Sigmoid colon (tissue), 7 donors: ENCODE measurements around the gene ARID3C. TPM values are rescaled to one million over a fixed set of nuclear protein-coding genes. Genes with fewer than 3 reads are reported as not detected.
A peak's percentile ranks its signal among the peaks of the same experiment; 100 is the strongest.

Experiments used
- DNase-seq: peaks from one replicate; pipeline ENCODE4 v3.0.0-alpha.2; 2019
- H3K27ac ChIP-seq, 4 donors: fragments of 200-600 bp; sonication (generic); one replicate each; pipeline ENCODE4 v1.5.1; 2016 to 2019; ENCODE audit warnings: mild to moderate bottlenecking in 1 of 4
- H3K27me3 ChIP-seq, 3 donors: fragments of 200-600 bp; sonication (generic); one replicate each; pipeline ENCODE4 v1.5.1; 2019; ENCODE audit warnings: mild to moderate bottlenecking in 1 of 3
- H3K36me3 ChIP-seq, 4 donors: fragments of 200-600 bp; sonication (generic); one replicate each; pipeline ENCODE4 v1.5.1; 2016 to 2019
- H3K4me1 ChIP-seq, 4 donors: fragments of 200-600 bp; sonication (generic); one replicate each; pipeline ENCODE4 v1.5.1; 2017 to 2019
- H3K4me3 ChIP-seq, 4 donors: fragments of 200-600 bp; sonication (generic); one replicate each; pipeline ENCODE4 v1.5.1; 2017 to 2019; ENCODE audit warnings: mild to moderate bottlenecking in 2 of 4, moderate library complexity in 1 of 4
- H3K9me3 ChIP-seq, 4 donors: fragments of 200-600 bp in 3 of 4; sonication (generic) in 3 of 4; one replicate each; pipeline versions ENCODE4 v1.5.1 to v1.6.1; 2013 to 2019
- EP300 ChIP-seq, 4 donors: sonication (generic); formaldehyde crosslinking; IDR thresholded peaks; one replicate each; pipeline ENCODE4 v1.6.1; 2017; ENCODE audit warnings: antibody characterized with exemption in 4 of 4
- POLR2A ChIP-seq, 2 donors: fragments of 450-650 bp; IDR thresholded peaks; one replicate each; pipeline ENCODE4 v1.6.1; 2016; ENCODE audit warnings: antibody characterized with exemption in 2 of 2, mild to moderate bottlenecking in 2 of 2, moderate library complexity in 2 of 2
- POLR2AphosphoS5 ChIP-seq, 4 donors: sonication (generic); formaldehyde crosslinking; IDR thresholded peaks; one replicate each; pipeline ENCODE4 v1.6.1; 2017; ENCODE audit warnings: antibody characterized with exemption in 4 of 4
- WGBS, 2 donors: extraction: QIAGEN DNeasy Blood & Tissue Kit; methylation state at CpG; one replicate each; pipeline ENCODE4 v1.1.7; 2013; 5-methylcytosine and 5-hydroxymethylcytosine counted together
- intact Hi-C: fragments of 100-400 bp; cut with DNase I; formaldehyde crosslinking; loops from one replicate; pipeline ENCODE4 v1.15.1; 2023
- polyA plus RNA-seq, 3 donors: library from polyadenylated mRNA; stranded (reverse); fragments of 200-250 nt; gene quantifications; one replicate each; pipeline ENCODE4 v1.2.3, GENCODE V29; 2013
- total RNA-seq, 4 donors: library from RNA; depleted of rRNA; stranded (reverse); fragments of >200 nt; gene quantifications; one replicate each; pipeline ENCODE4 v1.1.0, GENCODE V29; 2016
- TF ChIP-seq, protein P1 (sequence below), 4 experiments: fragments of 450-650 bp in 3 of 4; fragments of 200-600 bp in 1 of 4; IDR thresholded peaks; one replicate each; pipeline ENCODE4 v1.5.1; 2016 to 2019; ENCODE audit warnings: antibody characterized with exemption in 4 of 4, mild to moderate bottlenecking in 3 of 4, moderate library complexity in 2 of 4
- donor health status: healthy with polysubstance abuse.
- donor health status: Bipolar disorder and iron deficiency.
- donor health status: healthy.

The ARID3C gene
- total and polyA plus RNA-seq, 7 donors = 0.06 TPM; not detected in 6

DNA sequence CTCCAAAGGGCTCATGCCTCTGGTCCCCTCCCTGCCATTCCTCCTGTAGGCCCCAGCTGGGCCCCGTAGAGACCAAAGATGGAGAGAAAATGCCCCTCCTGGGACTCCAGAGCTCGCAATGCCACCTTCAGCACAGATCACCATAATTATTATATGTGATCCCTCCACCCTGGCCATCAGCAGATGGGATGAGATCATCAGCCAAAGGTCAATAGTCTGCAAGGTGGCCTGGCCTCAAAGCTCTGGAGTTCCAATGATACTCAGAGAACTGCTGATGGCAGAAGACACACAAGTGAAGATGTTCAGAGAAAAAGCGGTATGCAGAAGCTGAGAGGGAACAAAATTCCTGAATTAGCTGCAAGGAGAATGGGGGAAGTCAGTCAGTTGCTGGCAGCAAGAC lies 22.0 kb downstream of the ARID3C start:
- no peaks in the 10 kb centered on the region for H3K27me3 ChIP-seq
- TF ChIP-seq, protein P1, sequence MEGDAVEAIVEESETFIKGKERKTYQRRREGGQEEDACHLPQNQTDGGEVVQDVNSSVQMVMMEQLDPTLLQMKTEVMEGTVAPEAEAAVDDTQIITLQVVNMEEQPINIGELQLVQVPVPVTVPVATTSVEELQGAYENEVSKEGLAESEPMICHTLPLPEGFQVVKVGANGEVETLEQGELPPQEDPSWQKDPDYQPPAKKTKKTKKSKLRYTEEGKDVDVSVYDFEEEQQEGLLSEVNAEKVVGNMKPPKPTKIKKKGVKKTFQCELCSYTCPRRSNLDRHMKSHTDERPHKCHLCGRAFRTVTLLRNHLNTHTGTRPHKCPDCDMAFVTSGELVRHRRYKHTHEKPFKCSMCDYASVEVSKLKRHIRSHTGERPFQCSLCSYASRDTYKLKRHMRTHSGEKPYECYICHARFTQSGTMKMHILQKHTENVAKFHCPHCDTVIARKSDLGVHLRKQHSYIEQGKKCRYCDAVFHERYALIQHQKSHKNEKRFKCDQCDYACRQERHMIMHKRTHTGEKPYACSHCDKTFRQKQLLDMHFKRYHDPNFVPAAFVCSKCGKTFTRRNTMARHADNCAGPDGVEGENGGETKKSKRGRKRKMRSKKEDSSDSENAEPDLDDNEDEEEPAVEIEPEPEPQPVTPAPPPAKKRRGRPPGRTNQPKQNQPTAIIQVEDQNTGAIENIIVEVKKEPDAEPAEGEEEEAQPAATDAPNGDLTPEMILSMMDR (IDR thresholded peaks at IDR 0.05) = no peak
- TF ChIP-seq EP300 (IDR thresholded peaks at IDR 0.05) (no peak), POLR2A (IDR thresholded peaks at IDR 0.05) (no peak), POLR2AphosphoS5 (IDR thresholded peaks at IDR 0.05) (no peak)
- DNase-seq = no peak
- H3K9me3 ChIP-seq = no peaks in the 10 kb centered on the region
- H3K36me3 ChIP-seq = no peaks in the 10 kb centered on the region
- H3K4me1 ChIP-seq = peaks cover 0 to 15% (median 11%) of the 10 kb centered on the region in 4 donors
- H3K27ac ChIP-seq = no peak overlapping the region
- WGBS, 2 donors = 65 to 89% methylated on average over 3 of the region's 3 CpGs
- intact Hi-C loops = no loop called here
- no peak overlapping the region for H3K4me3 ChIP-seq

DNA sequence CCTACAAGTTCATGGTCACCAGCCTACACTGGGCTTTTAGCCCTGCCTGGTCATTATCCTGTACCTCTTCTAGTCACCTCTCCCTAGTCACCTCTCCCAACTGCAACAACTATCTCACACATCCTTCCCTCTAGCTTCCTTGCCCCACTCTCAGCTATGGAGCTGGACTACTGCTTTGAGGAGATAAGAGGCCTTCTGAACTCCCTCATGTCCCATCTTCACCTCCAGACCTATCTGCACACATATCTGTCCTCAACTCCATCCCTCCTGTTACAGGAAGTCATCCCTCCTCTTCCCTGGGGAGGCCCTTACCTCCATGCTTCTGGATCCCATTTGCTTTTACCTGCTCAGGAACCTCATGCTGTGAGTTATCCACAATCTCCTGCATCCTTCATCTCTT lies 22.7 kb downstream of the ARID3C start:
- intact Hi-C loops = no loop called here
- DNase-seq = no peak
- H3K4me1 ChIP-seq = peaks cover 0 to 11% (median 6%) of the 10 kb centered on the region in 4 donors
- no peak overlapping the region for H3K27ac ChIP-seq
- H3K27me3 ChIP-seq = no peaks in the 10 kb centered on the region
- H3K4me3 ChIP-seq = no peak overlapping the region
- no peak for TF ChIP-seq POLR2A (IDR thresholded peaks at IDR 0.05)
- TF ChIP-seq, protein P1 (IDR thresholded peaks at IDR 0.05) = no peak
- TF ChIP-seq EP300 (IDR thresholded peaks at IDR 0.05) = no peak
- TF ChIP-seq POLR2AphosphoS5 (IDR thresholded peaks at IDR 0.05) = no peak
- H3K9me3 ChIP-seq = no peaks in the 10 kb centered on the region
- H3K36me3 ChIP-seq = no peaks in the 10 kb centered on the region

DNA sequence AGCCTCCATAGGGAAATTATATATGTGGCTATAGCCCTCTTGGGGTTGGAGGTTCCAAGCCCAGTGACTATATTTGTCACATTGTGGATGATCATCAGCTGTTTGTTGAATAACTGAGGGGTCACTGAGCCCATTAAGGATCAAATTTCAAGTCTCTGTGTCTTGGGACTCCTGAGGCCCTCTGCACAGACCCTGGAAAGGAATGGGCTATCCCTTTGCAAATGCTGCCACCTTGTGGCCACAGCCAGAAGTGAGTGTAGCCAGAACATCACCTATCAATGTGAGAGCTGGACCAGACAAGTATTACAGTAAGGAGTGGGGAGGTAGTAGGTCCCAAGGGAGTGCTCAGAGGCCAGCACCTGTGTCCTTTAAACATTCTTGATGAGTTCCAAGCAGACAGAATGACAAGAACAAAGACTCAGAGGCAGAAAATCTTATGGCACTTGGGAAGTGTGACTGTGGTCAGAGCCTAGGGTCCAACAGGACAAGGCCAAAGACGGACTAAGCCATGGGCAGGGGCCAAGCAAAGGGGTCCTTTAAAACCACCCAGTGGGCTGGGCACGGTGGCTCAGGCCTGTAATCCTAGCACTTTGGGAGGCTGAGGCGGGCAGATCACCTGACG lies 25.1 kb downstream of the ARID3C start:
- TF ChIP-seq POLR2AphosphoS5 (IDR thresholded peaks at IDR 0.05) = no peak
- TF ChIP-seq, protein P1 (IDR thresholded peaks at IDR 0.05) = peak; percentile 79 to 92 (median 89)
- TF ChIP-seq POLR2A (IDR thresholded peaks at IDR 0.05) = no peak
- no peak for TF ChIP-seq EP300 (IDR thresholded peaks at IDR 0.05)
- intact Hi-C loops = loop anchor here (2.0 kb wide), 1 partner anchor 57 kb away; no protein-coding TSS in a partner anchor
- DNase-seq = peak; percentile 89

DNA sequence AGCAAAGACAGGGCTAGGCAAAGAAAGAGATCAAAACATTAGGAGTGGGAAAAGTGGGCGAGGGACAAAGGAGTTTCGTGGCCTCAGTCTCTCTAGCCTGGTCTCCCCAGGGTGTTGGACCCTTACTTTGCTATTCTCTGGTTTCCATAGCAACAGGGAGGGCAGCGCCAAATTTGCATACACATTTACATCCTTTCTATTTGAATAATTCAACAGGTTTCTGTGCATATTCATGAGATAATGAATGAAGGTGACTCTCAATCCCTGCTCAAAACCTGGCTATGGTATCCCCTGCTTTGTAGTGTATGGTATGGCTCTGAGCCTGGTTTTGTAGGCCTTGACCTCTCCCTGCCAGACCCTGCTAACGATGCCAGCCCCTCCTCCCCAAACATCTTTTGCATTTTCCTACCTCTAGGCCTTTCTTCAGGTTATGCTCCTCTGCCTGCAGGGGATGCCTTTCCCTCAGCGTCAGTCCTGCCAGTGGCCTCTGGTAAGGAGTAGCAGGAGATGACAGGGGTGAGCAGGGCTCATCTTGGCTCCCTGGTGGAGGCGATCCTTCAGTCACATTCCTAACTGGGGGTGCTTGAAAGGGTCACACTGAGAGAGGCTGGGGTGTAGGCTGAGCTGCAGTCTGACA lies 26.8 kb downstream of the ARID3C start:
- TF ChIP-seq, protein P1 (IDR thresholded peaks at IDR 0.05) = no peak
- TF ChIP-seq EP300 (IDR thresholded peaks at IDR 0.05) (no peak), POLR2A (IDR thresholded peaks at IDR 0.05) (no peak), POLR2AphosphoS5 (IDR thresholded peaks at IDR 0.05) (no peak)
- DNase-seq = no peak
- WGBS, 2 donors = 74 to 79% methylated on average over 6 of the region's 6 CpGs
- Histone ChIP-seq H3K4me3 (no peak overlapping the region), H3K36me3 (no peaks in the 10 kb centered on the region), H3K27me3 (no peaks in the 10 kb centered on the region), H3K27ac (no peak overlapping the region), H3K4me1 (no peaks in the 10 kb centered on the region), H3K9me3 (no peaks in the 10 kb centered on the region)
- intact Hi-C loops = loop anchor here (2.0 kb wide), 1 partner anchor 55 kb away; no protein-coding TSS in a partner anchor

More for the DNA sequence above, 25.1 kb downstream of the ARID3C start:
- Histone ChIP-seq H3K27ac (no peak overlapping the region), H3K4me1 (no peaks in the 10 kb centered on the region), H3K36me3 (no peaks in the 10 kb centered on the region), H3K27me3 (no peaks in the 10 kb centered on the region), H3K4me3 (no peak overlapping the region), H3K9me3 (no peaks in the 10 kb centered on the region)
- WGBS, 2 donors = 61 to 64% methylated on average over 4 of the region's 4 CpGs
